Body of pancreas (tissue), 4 donors: ENCODE results near the gene CLEC11A. TPM values are rescaled to one million over a fixed set of nuclear protein-coding genes. Genes with fewer than 3 reads are reported as not detected.

Source experiments
- ATAC-seq: fragments of 150-250 bp; one replicate; pipeline ENCODE4 v1.9.1; 2016
- DNase-seq, 4 donors: peaks; one replicate each; pipeline ENCODE4 v3.0.0-alpha.2; 2019
- H3K27ac ChIP-seq, 4 donors: fragments of 200-600 bp; sonication (generic); 1 replicate in 3 of 4; 2 replicates in 1 of 4; pipeline versions ENCODE4 v1.5.1 to v1.6.1; 2016 to 2019; ENCODE audit warnings: mild to moderate bottlenecking in 1 of 4, mixed read lengths in 1 of 4, moderate library complexity in 1 of 4
- H3K27me3 ChIP-seq, 2 donors: fragments of 200-600 bp; sonication (generic); one replicate each; pipeline ENCODE4 v1.6.0; 2016; ENCODE audit warnings: mild to moderate bottlenecking in 1 of 2
- H3K36me3 ChIP-seq, 2 donors: fragments of 200-600 bp; sonication (generic); replicated peaks in 1 of 2; 2 replicates each; pipeline ENCODE4 v1.5.1; 2016; ENCODE audit warnings: low read depth in 2 of 2; ENCODE audit not compliant: insufficient read depth in 1 of 2
- H3K4me1 ChIP-seq: fragments of 200-600 bp; sonication (generic); one replicate; pipeline ENCODE4 v1.6.0; 2016
- H3K4me3 ChIP-seq, 2 donors: fragments of 200-600 bp; sonication (generic); 1 replicate in 1 of 2; 2 replicates in 1 of 2; pipeline ENCODE4 v1.5.1; 2016 to 2019
- H3K9me3 ChIP-seq, 3 donors: fragments of 200-600 bp; sonication (generic); 1 replicate in 2 of 3; 2 replicates in 1 of 3; pipeline ENCODE4 v1.5.1; 2016
- POLR2A ChIP-seq, 3 donors: fragments of 450-650 bp; IDR thresholded peaks; one replicate each; pipeline ENCODE4 v1.6.1; 2016; ENCODE audit warnings: antibody characterized with exemption in 3 of 3, mild to moderate bottlenecking in 2 of 3
- WGBS, 2 donors: methylation state at CpG; one replicate each; pipeline ENCODE4 v1.1.5; 2017; 5-methylcytosine and 5-hydroxymethylcytosine counted together
- intact Hi-C: fragments of 100-400 bp; cut with DNase I; formaldehyde crosslinking; loops from one replicate; pipeline ENCODE4 v1.15.1; 2023
- total RNA-seq, 2 donors: library from RNA; depleted of rRNA; stranded (reverse); fragments of >200 nt; gene quantifications; one replicate each; pipeline ENCODE4 v1.1.0, GENCODE V29; 2016
- TF ChIP-seq, protein P1 (sequence below), 7 experiments: fragments of 450-650 bp in 4 of 7; fragments of 200-600 bp in 3 of 7; sonication (generic) in 3 of 7; IDR thresholded peaks; one replicate each; pipeline ENCODE4 v1.5.1; 2016 to 2019; ENCODE audit warnings: antibody characterized with exemption in 7 of 7

The CLEC11A gene
- total RNA-seq, 2 donors from 2014 or later = 5.2 to 24.1 TPM

GRCh38 chr19:50679177-50680125 lies 43.7 kb upstream of the CLEC11A start:
- peak; percentile 79 for ATAC-seq
- Histone ChIP-seq H3K27me3 (peaks cover 0 to 6% of the 10 kb centered on the region in 2 donors), H3K4me1 (no peaks in the 10 kb centered on the region), H3K9me3 (no peaks in the 10 kb centered on the region), H3K36me3 (no peaks in the 10 kb centered on the region), H3K4me3 (no peak overlapping the region), H3K27ac (no peak overlapping the region)
- WGBS, 2 donors = 8 to 16% methylated on average over 23 of the region's 23 CpGs
- peak; percentile 71 to 78 (median 74) for DNase-seq
- intact Hi-C loops = no loop called here
- TF ChIP-seq, protein P1, sequence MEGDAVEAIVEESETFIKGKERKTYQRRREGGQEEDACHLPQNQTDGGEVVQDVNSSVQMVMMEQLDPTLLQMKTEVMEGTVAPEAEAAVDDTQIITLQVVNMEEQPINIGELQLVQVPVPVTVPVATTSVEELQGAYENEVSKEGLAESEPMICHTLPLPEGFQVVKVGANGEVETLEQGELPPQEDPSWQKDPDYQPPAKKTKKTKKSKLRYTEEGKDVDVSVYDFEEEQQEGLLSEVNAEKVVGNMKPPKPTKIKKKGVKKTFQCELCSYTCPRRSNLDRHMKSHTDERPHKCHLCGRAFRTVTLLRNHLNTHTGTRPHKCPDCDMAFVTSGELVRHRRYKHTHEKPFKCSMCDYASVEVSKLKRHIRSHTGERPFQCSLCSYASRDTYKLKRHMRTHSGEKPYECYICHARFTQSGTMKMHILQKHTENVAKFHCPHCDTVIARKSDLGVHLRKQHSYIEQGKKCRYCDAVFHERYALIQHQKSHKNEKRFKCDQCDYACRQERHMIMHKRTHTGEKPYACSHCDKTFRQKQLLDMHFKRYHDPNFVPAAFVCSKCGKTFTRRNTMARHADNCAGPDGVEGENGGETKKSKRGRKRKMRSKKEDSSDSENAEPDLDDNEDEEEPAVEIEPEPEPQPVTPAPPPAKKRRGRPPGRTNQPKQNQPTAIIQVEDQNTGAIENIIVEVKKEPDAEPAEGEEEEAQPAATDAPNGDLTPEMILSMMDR (IDR thresholded peaks at IDR 0.05) = no peak
- no peak for TF ChIP-seq POLR2A (IDR thresholded peaks at IDR 0.05)

GRCh38 chr19:50686310-50687032 lies 36.7 kb upstream of the CLEC11A start:
- 4 to 6% methylated on average over 22 to 35 of the region's 50 CpGs for WGBS, 2 donors
- H3K4me3 ChIP-seq = no peak overlapping the region
- H3K27me3 ChIP-seq = peaks cover 0 to 14% of the 10 kb centered on the region in 2 donors

DNA sequence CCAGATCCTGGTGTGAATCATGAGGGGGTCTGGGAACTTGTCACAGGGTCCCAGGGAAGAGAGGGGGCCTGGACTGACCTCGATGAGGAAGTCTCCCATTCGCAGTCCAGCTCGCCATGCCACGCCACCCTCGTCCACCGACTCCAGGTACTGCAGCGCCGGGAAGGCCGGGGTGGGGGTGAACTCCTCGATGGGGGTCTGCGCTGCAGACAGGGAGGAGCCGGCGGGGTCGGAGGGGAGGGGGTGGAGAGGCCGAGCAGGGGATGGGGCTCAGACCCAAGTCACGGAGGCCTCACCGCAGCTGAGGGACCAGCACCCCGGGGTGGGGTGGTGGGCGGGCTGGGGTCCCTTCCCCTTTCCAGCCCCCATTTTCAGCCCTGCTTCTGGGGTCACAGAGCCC lies 34.4 kb upstream of the CLEC11A start:
- 47 to 59% methylated on average over 3 to 19 of the region's 19 CpGs for WGBS, 2 donors
- H3K27ac ChIP-seq = no peak overlapping the region
- TF ChIP-seq, protein P1 (IDR thresholded peaks at IDR 0.05) = no peak
- H3K4me3 ChIP-seq = no peak overlapping the region
- intact Hi-C loops = no loop called here
- H3K36me3 ChIP-seq = no peaks in the 10 kb centered on the region
- ATAC-seq (no peak), DNase-seq (no peak)
- H3K4me1 ChIP-seq = no peaks in the 10 kb centered on the region
- H3K27me3 ChIP-seq = peaks cover 0 to 19% of the 10 kb centered on the region in 2 donors
- no peaks in the 10 kb centered on the region for H3K9me3 ChIP-seq

More at GRCh38 chr19:50686310-50687032, 36.7 kb upstream of the CLEC11A start:
- intact Hi-C loops = no loop called here
- H3K36me3 ChIP-seq = no peaks in the 10 kb centered on the region
- H3K9me3 ChIP-seq = no peaks in the 10 kb centered on the region
- H3K4me1 ChIP-seq = no peaks in the 10 kb centered on the region
- TF ChIP-seq, protein P1 (IDR thresholded peaks at IDR 0.05) = no peak
- no peak for TF ChIP-seq POLR2A (IDR thresholded peaks at IDR 0.05)
- H3K27ac ChIP-seq = no peak overlapping the region
- no peak for DNase-seq
- no peak for ATAC-seq

DNA sequence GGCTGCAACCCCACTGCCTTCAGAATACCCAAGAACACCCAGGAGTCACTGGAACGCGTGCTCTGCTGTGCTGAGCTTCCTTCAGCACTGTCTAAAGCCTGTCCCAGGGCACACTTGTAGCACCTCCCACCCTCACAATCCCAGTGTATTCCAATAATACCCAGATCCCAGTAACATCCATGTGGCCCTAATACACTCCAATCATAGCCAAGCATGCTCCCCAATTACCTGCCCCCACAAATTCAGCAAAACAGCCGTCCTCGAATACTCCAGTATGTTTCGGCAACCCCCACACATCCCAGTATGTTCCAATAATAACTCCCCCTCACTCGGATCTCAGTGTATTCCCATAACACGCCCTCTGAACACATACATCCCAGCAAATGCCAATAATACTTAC lies 32.7 kb upstream of the CLEC11A start:
- H3K27me3 ChIP-seq = peaks cover 0 to 28% of the 10 kb centered on the region in 2 donors

More for the DNA sequence above, 32.7 kb upstream of the CLEC11A start:
- intact Hi-C loops = no loop called here
- TF ChIP-seq, protein P1 (IDR thresholded peaks at IDR 0.05) = no peak
- H3K36me3 ChIP-seq = no peaks in the 10 kb centered on the region
- no peaks in the 10 kb centered on the region for H3K9me3 ChIP-seq
- WGBS, 2 donors = 55 to 57% methylated on average over 7 of the region's 7 CpGs
- no peaks in the 10 kb centered on the region for H3K4me1 ChIP-seq
- ATAC-seq (no peak), DNase-seq (no peak)
- no peak overlapping the region for H3K4me3 ChIP-seq
- no peak overlapping the region for H3K27ac ChIP-seq
